ENCODE results near the gene FERMT1. TPM values are rescaled to one million over a fixed set of nuclear protein-coding genes. Genes with fewer than 3 reads are reported as not detected.
A peak's percentile ranks its signal among the peaks of the same experiment; 100 is the strongest.
"Not testable (repeated sequence)": the region's sequence is repeated elsewhere in the genome, so short reads cannot be mapped to it uniquely, and the experiment has no call there.

Gene FERMT1
- polyA plus RNA-seq, 1 donor, result 21.4 TPM

- no CpG with 5 or more reads among the region's 2 CpGs for WGBS (ENCODE audit: insufficient coverage, low lambda C conversion rate)
- Histone ChIP-seq H3K4me3 (ENCODE audit: low read length) (no peak overlapping the region), H3K36me3 (ENCODE audit: control insufficient read depth, insufficient read depth, low read length) (peaks cover 22% of the 10 kb centered on the region), H3K4me1 (ENCODE audit: control insufficient read depth, insufficient read depth, low read length) (peaks cover 5% of the 10 kb centered on the region), H3K27ac (ENCODE audit: low read length) (peak overlapping the region; percentile 13), H3K9me3 (ENCODE audit: control insufficient read depth, low read depth, low read length) (peaks cover 6% of the 10 kb centered on the region), H3K27me3 (ENCODE audit: control insufficient read depth, insufficient read depth, low read length) (no peaks in the 10 kb centered on the region)
- peak; percentile 66 to 80 for DNase-seq
Observed at GRCh38 chr20:6044115-6044514, 78.7 kb downstream of the FERMT1 start.

- Histone ChIP-seq H3K27me3 (ENCODE audit: control insufficient read depth, insufficient read depth, low read length) (no peaks in the 10 kb centered on the region), H3K4me1 (ENCODE audit: control insufficient read depth, insufficient read depth, low read length) (peaks cover 5% of the 10 kb centered on the region), H3K36me3 (ENCODE audit: control insufficient read depth, insufficient read depth, low read length) (peaks cover 36% of the 10 kb centered on the region), H3K9me3 (ENCODE audit: control insufficient read depth, low read depth, low read length) (peaks cover 6% of the 10 kb centered on the region), H3K4me3 (ENCODE audit: low read length) (no peak overlapping the region), H3K27ac (ENCODE audit: low read length) (no peak overlapping the region)
- no peak for DNase-seq
- no CpG with 5 or more reads among the region's 26 CpGs for WGBS (ENCODE audit: insufficient coverage, low lambda C conversion rate)
Observed at GRCh38 chr20:6041808-6042265, 81.0 kb downstream of the FERMT1 start.

DNA sequence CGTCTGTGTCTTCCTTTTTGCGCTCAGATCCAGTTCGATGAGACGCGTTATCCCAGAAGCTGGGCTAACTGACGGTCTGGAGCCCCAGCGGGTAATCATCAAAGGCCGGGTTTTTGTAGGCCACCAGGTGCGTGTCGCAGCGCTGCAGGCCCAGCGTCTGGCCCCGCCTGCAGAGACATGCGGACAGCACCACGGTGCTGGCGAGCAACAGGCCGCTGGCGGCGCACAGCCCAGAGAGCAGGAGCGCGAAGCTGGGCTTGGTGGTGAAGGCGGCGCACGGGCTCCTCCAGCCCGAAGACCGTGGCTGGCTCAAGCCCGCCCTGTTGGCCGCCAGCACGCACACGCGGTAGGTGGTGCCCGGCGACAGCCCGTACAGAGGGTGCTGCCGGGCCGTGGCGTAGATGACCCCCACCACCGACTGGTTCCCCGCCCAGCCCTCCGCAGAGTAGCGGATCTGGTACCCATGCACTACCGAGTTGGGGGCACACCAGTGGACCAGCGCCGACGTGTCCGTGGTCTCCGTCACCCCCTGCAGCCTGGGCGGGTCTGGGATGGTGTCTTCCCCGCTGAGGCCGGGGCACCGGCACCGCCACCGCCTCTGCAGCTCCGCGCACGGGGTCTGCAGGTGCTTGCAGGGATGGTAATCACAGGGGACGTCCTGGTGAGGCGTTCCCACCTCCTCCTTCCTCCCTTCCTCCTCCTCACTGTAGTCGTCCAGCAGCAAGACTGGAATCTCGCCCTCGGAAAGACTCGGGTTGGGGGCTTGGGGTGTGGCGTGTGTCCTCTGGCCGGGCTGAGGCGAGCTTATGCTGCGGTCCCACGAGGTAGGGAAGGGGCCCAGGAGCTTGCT lies 81.6 kb downstream of the FERMT1 start:
- Histone ChIP-seq H3K4me1 (ENCODE audit: control insufficient read depth, insufficient read depth, low read length) (peaks cover 5% of the 10 kb centered on the region), H3K9me3 (ENCODE audit: control insufficient read depth, low read depth, low read length) (peaks cover 6% of the 10 kb centered on the region), H3K27me3 (ENCODE audit: control insufficient read depth, insufficient read depth, low read length) (no peaks in the 10 kb centered on the region), H3K4me3 (ENCODE audit: low read length) (no peak overlapping the region), H3K36me3 (ENCODE audit: control insufficient read depth, insufficient read depth, low read length) (peaks cover 41% of the 10 kb centered on the region), H3K27ac (ENCODE audit: low read length) (no peak overlapping the region)
- WGBS (ENCODE audit: insufficient coverage, low lambda C conversion rate), result no CpG with 5 or more reads among the region's 67 CpGs
- no peak for DNase-seq

DNA sequence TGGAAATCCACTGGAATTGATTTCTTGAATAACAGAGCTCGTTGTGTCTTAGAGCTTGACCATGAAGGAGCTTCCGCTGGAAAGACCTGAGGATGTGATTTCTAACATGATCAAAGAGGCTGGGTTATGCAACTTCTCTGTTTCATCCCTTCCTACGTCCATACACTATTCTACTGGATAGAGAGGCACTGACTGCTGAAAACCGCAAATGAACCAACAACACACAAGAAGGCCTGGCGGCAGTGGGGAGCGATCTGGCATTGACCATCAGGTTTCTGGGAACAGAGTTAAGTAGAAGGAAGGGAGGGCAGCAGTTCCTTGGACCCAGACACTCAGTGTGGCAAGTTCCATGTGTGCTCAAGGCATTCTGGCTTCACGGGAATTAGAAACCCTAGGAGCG lies 82.3 kb downstream of the FERMT1 start:
- WGBS (ENCODE audit: insufficient coverage, low lambda C conversion rate), result 100% methylated on average over 3 of the region's 8 CpGs
- no peak overlapping the region for H3K27ac ChIP-seq (ENCODE audit: low read length)
- H3K27me3 ChIP-seq (ENCODE audit: control insufficient read depth, insufficient read depth, low read length), result no peaks in the 10 kb centered on the region
- peaks cover 46% of the 10 kb centered on the region for H3K36me3 ChIP-seq (ENCODE audit: control insufficient read depth, insufficient read depth, low read length)
- H3K4me1 ChIP-seq (ENCODE audit: control insufficient read depth, insufficient read depth, low read length), result peaks cover 5% of the 10 kb centered on the region
- H3K4me3 ChIP-seq (ENCODE audit: low read length), result no peak overlapping the region
- peaks cover 6% of the 10 kb centered on the region for H3K9me3 ChIP-seq (ENCODE audit: control insufficient read depth, low read depth, low read length)
- DNase-seq, result no peak

DNA sequence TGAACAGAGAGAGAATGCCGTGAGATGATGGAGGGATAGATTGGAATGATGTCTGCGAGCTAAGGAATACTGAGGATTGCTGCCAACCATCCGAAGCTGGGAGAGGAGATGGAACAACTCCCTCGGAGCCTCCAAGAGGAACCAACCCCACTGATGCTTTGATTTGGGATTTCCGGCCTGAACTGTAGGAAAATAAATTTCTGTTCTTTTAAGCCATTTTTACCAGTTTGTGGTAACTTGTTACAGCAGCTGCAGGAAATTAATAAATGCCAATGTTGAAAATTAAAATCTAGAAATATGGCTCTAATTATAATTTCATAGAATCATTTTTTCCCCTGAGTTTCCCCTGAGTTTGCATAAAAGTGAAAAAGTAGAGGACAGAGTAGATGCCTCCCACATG lies 83.1 kb downstream of the FERMT1 start:
- Histone ChIP-seq H3K9me3 (ENCODE audit: control insufficient read depth, low read depth, low read length) (peaks cover 6% of the 10 kb centered on the region), H3K4me1 (ENCODE audit: control insufficient read depth, insufficient read depth, low read length) (peaks cover 5% of the 10 kb centered on the region), H3K27me3 (ENCODE audit: control insufficient read depth, insufficient read depth, low read length) (no peaks in the 10 kb centered on the region), H3K36me3 (ENCODE audit: control insufficient read depth, insufficient read depth, low read length) (peaks cover 50% of the 10 kb centered on the region), H3K27ac (ENCODE audit: low read length) (no peak overlapping the region), H3K4me3 (ENCODE audit: low read length) (no peak overlapping the region)
- DNase-seq, result no peak
- WGBS (ENCODE audit: insufficient coverage, low lambda C conversion rate), result 100% methylated on average over 1 of the region's 5 CpGs

- DNase-seq, result no peak
- Histone ChIP-seq H3K27me3 (ENCODE audit: control insufficient read depth, insufficient read depth, low read length) (no peaks in the 10 kb centered on the region), H3K4me3 (ENCODE audit: low read length) (no peak overlapping the region), H3K27ac (ENCODE audit: low read length) (no peak overlapping the region), H3K9me3 (ENCODE audit: control insufficient read depth, low read depth, low read length) (peaks cover 6% of the 10 kb centered on the region), H3K4me1 (ENCODE audit: control insufficient read depth, insufficient read depth, low read length) (no peaks in the 10 kb centered on the region), H3K36me3 (ENCODE audit: control insufficient read depth, insufficient read depth, low read length) (peaks cover 65% of the 10 kb centered on the region)
- WGBS (ENCODE audit: insufficient coverage, low lambda C conversion rate), result no CpG with 5 or more reads among the region's 3 CpGs
Observed at GRCh38 chr20:6038256-6038655, 84.6 kb downstream of the FERMT1 start.

- H3K27me3 ChIP-seq (ENCODE audit: control insufficient read depth, insufficient read depth, low read length), result no peaks in the 10 kb centered on the region
- no peak for DNase-seq
- H3K4me1 ChIP-seq (ENCODE audit: control insufficient read depth, insufficient read depth, low read length), result no peaks in the 10 kb centered on the region
- H3K4me3 ChIP-seq (ENCODE audit: low read length), result no peak overlapping the region
- peaks cover 6% of the 10 kb centered on the region for H3K9me3 ChIP-seq (ENCODE audit: control insufficient read depth, low read depth, low read length)
- peaks cover 69% of the 10 kb centered on the region for H3K36me3 ChIP-seq (ENCODE audit: control insufficient read depth, insufficient read depth, low read length)
- H3K27ac ChIP-seq (ENCODE audit: low read length), result no peak overlapping the region
- WGBS (ENCODE audit: insufficient coverage, low lambda C conversion rate), result no CpG with 5 or more reads among the region's 1 CpG
Observed at GRCh38 chr20:6037082-6037481, 85.7 kb downstream of the FERMT1 start.

GRCh38 chr20:6036213-6036612 lies 86.6 kb downstream of the FERMT1 start:
- Histone ChIP-seq H3K36me3 (ENCODE audit: control insufficient read depth, insufficient read depth, low read length) (peaks cover 66% of the 10 kb centered on the region), H3K27me3 (ENCODE audit: control insufficient read depth, insufficient read depth, low read length) (no peaks in the 10 kb centered on the region), H3K9me3 (ENCODE audit: control insufficient read depth, low read depth, low read length) (no peaks in the 10 kb centered on the region), H3K4me1 (ENCODE audit: control insufficient read depth, insufficient read depth, low read length) (no peaks in the 10 kb centered on the region), H3K27ac (ENCODE audit: low read length) (no peak overlapping the region), H3K4me3 (ENCODE audit: low read length) (no peak overlapping the region)
- 100% methylated on average over 3 of the region's 4 CpGs for WGBS (ENCODE audit: insufficient coverage, low lambda C conversion rate)
- no peak for DNase-seq

- 86% methylated on average over 1 of the region's 2 CpGs for WGBS (ENCODE audit: insufficient coverage, low lambda C conversion rate)
- Histone ChIP-seq H3K4me1 (ENCODE audit: control insufficient read depth, insufficient read depth, low read length) (no peaks in the 10 kb centered on the region), H3K36me3 (ENCODE audit: control insufficient read depth, insufficient read depth, low read length) (peaks cover 59% of the 10 kb centered on the region)
Observed at GRCh38 chr20:6034134-6034969, 88.5 kb downstream of the FERMT1 start.

DNA sequence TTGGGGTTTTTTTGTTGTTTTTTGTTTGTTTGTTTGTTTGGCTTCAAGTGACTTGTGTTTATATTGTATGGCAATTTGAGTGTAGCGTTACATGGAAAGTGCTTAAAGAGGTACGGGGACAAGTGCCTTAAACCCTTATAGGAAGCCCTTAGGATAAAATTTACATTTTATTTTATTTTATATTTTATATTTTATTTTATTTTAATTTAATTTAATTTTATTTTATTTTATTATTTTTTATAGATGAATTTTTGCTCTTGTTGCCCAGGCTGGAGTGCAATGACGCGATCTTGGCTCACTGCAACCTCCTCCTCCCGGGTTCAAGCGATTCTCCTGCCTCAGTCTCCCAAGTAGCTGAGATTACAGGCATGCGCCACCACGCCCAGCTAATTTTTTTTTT lies 89.9 kb downstream of the FERMT1 start:
- H3K4me3 ChIP-seq (ENCODE audit: low read length); H3K4me1 ChIP-seq (ENCODE audit: control insufficient read depth, insufficient read depth, low read length); H3K27me3 ChIP-seq (ENCODE audit: control insufficient read depth, insufficient read depth, low read length); DNase-seq; H3K27ac ChIP-seq (ENCODE audit: low read length); H3K9me3 ChIP-seq (ENCODE audit: control insufficient read depth, low read depth, low read length): not testable (repeated sequence)
- 98% methylated on average over 4 of the region's 8 CpGs for WGBS (ENCODE audit: insufficient coverage, low lambda C conversion rate)
- H3K36me3 ChIP-seq (ENCODE audit: control insufficient read depth, insufficient read depth, low read length), result peaks cover 53% of the 10 kb centered on the region

More at GRCh38 chr20:6034134-6034969, 88.5 kb downstream of the FERMT1 start:
- no peak overlapping the region for H3K4me3 ChIP-seq (ENCODE audit: low read length)
- no peak for DNase-seq
- H3K27ac ChIP-seq (ENCODE audit: low read length), result no peak overlapping the region
- H3K9me3 ChIP-seq (ENCODE audit: control insufficient read depth, low read depth, low read length), result no peaks in the 10 kb centered on the region
- H3K27me3 ChIP-seq (ENCODE audit: control insufficient read depth, insufficient read depth, low read length), result no peaks in the 10 kb centered on the region
